Epithelial cell of proximal tubule (primary cell): ENCODE measurements around the gene UNC5A. TPM values are rescaled to one million over a fixed set of nuclear protein-coding genes. Genes with fewer than 3 reads are reported as not detected.

Experiments used
- DNase-seq: peaks from one replicate; pipeline ENCODE4 v3.0.0-alpha.2; 2011; ENCODE audit warnings: low read depth
- H3K4me3 ChIP-seq: 2 replicates; pipeline ENCODE4 v1.5.1; 2011; ENCODE audit warnings: low read depth, mild to moderate bottlenecking, low read length
- total RNA-seq: library from RNA; depleted of rRNA; stranded (reverse); fragments of >200 nt; gene quantifications from 2 replicates; pipeline ENCODE4 v1.2.3, GENCODE V29; 2015
- TF ChIP-seq, protein P1 (sequence below): conservative IDR thresholded peaks from 2 replicates; pipeline ENCODE4 v1.5.1; 2012; ENCODE audit warnings: low read depth, mild to moderate bottlenecking, low read length

UNC5A gene
- total RNA-seq, 1 donor from 2014 or later = 1.2 TPM

DNA sequence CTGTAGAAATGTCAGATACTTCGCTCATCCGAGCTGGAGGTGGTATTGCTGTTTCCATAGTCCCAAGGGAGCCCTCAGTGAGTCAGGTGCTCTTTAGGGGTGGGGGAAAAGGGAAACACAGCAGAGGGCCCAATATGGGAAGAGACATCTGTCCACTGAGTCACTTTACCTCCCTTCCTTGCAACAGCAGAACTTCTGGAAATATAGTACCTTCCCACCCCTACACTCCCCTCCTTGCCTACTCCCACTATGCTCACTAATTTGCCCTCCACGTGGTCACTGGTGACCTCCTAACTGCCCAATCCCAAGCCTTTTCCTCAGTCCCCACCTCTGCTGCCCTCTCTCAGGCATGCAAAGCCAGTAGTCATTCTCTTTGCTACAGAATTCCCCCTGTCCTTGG, 86.9 kb downstream of the UNC5A start:
- no peak for DNase-seq
- TF ChIP-seq, protein P1, sequence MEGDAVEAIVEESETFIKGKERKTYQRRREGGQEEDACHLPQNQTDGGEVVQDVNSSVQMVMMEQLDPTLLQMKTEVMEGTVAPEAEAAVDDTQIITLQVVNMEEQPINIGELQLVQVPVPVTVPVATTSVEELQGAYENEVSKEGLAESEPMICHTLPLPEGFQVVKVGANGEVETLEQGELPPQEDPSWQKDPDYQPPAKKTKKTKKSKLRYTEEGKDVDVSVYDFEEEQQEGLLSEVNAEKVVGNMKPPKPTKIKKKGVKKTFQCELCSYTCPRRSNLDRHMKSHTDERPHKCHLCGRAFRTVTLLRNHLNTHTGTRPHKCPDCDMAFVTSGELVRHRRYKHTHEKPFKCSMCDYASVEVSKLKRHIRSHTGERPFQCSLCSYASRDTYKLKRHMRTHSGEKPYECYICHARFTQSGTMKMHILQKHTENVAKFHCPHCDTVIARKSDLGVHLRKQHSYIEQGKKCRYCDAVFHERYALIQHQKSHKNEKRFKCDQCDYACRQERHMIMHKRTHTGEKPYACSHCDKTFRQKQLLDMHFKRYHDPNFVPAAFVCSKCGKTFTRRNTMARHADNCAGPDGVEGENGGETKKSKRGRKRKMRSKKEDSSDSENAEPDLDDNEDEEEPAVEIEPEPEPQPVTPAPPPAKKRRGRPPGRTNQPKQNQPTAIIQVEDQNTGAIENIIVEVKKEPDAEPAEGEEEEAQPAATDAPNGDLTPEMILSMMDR = no peak
- no peak overlapping the region for H3K4me3 ChIP-seq

DNA sequence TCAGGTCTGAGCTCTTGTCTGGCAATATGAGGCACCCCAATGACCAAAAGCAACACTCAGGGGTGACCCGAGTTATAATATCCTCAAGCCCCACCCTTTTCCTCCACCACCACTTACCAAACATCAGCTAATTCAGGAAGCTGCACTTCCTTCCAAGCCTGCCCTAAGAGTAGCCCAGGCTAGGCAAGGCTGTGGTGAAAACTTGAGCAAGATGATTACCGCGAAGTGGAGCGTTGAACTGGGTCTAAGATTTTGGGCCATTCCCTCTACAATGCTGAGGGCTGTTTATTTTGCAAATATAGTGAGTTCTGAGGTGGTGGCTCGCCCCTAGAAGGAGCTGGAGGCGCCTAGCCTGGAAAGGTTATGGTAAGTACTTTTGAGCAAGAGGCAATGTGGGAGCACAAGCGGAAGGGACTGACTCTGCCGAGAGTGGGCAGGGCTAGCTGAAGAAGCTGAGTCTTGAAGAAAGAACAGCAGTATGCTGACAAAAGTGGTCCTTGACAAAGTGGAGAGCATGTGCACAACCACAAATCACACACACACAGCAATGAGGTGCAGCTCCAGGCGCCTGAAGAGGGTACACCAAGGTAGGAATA, 89.0 kb downstream of the UNC5A start, which contains the start of gene HK3:
Gene HK3 (minus strand): TSS at position 51 of the 596 bp plus-strand sequence. CDS start 3,187 bp downstream, outside the sequence.
- no peak within 1 kb of the TSS for H3K4me3 ChIP-seq
- TF ChIP-seq, protein P1 = no peak
- no peak for DNase-seq

DNA sequence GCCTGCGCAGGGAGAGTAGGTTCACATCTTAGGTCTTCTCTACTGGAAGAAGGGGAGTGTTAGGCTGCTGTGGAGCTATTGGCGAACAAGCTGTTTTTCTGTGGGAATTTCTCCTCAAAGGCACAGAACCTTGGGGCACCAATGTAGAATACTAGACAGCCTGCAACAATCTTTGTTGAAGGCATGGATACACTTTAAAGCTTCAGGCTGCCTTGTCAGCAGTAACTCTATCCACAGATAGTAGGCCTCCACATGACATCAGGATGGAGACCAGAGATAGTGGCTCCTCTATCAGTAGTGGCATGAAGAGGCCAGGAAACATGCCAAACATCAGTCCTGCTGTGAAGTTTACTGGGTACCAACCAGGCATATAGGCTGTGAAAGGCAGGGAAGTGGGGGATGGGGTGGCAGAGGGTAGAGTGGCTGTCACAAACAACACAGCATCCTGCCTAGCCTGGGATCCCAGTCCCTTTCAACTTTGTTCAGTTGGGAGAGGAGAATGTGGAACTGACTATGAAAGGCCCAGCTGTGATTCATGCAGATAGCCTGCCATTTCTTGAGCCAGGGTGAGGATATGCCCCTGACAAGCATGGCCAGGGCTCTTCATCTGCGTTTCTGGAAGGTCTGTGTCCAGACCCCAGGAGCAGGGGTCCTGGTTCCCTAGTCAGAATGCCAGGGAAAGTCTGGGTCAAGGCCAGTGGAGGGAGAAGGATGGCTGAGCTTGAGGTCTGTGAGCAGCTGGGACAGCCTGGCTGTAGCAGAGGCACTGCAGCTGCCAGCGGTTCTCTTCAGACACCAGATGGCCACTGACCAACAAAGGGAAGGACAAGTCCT, 89.8 kb downstream of the UNC5A start:
- no peak overlapping the region for H3K4me3 ChIP-seq
- TF ChIP-seq, protein P1 = no peak
- DNase-seq = no peak

DNA sequence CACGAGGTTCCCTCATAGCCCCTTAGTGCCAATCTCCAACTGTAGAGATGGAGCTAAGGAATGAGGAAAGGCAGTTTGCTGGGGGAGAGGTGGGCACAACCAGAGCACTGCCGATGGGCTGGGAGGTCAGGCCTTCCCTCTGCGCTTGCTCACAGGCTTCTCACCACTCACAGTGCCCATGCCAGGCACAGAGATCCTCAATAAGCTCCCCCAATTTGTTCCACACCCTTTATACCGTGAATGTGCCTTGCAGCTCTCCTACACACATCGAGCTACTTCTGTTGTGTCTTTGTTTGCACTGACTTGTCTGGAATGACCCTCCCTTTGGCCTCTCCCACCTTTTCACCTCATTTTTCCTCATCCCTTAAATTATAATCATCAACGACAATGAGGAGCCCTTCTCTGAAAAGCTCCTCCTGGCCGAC, 90.4 kb downstream of the UNC5A start:
- DNase-seq = no peak
- TF ChIP-seq, protein P1 = no peak
- no peak overlapping the region for H3K4me3 ChIP-seq

DNA sequence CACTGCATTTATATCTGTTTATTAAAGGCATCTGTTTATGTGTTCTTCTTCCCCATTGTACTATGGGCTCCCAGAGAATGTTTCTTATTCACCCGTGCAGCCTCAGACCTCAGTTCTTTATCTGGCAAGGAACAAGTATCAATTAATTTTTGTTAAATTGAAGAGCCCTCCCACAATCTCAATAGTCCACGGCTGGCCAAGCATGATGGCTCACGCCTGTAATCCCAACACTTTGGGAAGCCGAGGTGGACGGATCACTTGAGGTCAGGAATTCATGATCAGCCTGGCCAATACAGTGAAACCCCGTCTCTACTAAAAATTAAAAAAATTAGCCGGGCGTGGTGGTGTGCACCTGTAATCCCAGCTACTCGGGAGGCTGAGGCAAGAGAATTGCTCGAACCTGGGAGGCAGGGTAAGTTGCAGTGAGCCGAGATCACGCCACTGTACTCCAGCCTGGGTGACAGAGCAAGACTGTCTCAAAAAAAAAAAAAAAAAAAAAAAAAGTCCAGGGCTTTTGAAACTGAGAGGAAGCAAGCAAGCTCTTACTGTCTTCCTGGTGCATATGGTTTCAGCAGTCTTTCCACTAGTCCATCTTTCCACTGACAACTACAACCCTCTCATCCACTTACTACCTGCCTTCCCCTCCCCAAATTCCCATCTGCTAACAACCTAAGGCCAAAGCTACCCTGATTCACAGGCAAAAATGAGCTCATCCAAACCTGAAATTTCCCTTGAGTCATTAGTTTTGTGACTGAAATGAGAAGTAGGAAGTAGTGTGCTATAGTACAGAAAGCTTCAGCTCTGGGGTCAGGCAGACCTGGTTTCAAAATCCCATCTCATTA, 91.1 kb downstream of the UNC5A start:
- TF ChIP-seq, protein P1 = no peak
- H3K4me3 ChIP-seq = no peak overlapping the region
- DNase-seq = no peak

DNA sequence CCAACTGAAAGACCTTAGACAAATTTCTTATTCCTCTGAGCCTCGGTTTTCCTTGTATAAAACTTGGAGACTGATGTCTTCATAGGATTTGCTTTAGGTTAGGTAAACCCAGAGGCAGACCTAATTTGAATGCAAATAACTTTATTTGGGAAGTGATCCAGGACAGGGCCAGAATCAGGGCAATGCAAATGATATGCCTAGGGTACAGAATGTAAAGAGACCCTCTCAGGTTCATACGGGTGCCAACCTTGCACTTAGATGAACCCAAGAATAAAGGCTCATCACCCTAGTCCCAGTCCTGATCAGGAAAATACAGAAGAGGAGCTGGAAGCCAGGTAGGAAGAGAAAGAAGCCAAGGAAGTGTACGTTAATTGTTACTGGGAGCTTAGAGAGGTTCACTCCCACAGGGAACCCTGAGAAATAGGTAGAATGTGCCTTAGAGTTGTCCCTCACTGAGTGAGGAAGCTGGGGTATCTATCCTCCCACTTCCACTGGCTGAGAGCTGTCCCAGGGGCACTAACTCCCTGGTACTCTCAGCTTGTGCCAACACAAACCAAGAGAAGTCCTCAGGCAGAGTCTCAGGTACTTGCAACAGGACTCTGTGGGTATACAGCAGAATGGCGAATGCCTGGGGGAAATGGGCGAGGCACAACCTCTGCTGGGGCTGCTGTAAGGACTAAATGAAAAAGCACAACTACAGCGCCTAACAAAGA, 91.9 kb downstream of the UNC5A start:
- H3K4me3 ChIP-seq = no peak overlapping the region
- DNase-seq = no peak
- TF ChIP-seq, protein P1 = no peak
